Sigmoid colon (tissue), 4 donors: ENCODE data around the gene TDRD7.

Experiments
- EP300 ChIP-seq, 4 donors: sonication (generic); formaldehyde crosslinking; IDR thresholded peaks; one replicate each; pipeline ENCODE4 v1.6.1; 2017; ENCODE audit warnings: antibody characterized with exemption in 4 of 4
- POLR2A ChIP-seq, 2 donors: fragments of 450-650 bp; IDR thresholded peaks; one replicate each; pipeline ENCODE4 v1.6.1; 2016; ENCODE audit warnings: antibody characterized with exemption in 2 of 2, mild to moderate bottlenecking in 2 of 2, moderate library complexity in 2 of 2
- POLR2AphosphoS5 ChIP-seq, 4 donors: sonication (generic); formaldehyde crosslinking; IDR thresholded peaks; one replicate each; pipeline ENCODE4 v1.6.1; 2017; ENCODE audit warnings: antibody characterized with exemption in 4 of 4
- TF ChIP-seq, protein P1 (sequence below), 4 experiments: fragments of 450-650 bp in 3 of 4; fragments of 200-600 bp in 1 of 4; IDR thresholded peaks; one replicate each; pipeline ENCODE4 v1.5.1; 2016 to 2019; ENCODE audit warnings: antibody characterized with exemption in 4 of 4, mild to moderate bottlenecking in 3 of 4, moderate library complexity in 2 of 4

DNA sequence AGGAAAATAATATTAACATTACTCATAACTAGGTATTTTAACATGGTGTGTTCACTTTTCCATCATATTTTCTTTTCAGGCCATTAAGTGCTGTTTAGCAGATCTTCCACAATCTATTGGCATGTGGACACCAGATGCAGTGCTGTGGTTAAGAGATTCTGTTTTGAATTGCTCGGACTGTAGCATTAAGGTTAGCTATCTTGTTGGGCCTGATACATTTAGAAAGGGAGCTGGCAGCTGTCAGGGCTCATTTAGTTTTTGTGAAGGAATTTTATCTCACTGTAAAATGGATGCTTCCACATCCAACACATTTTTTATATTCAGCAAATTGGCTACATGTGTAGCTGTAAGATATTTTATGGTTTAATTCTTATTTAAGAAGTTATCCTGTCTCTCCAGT is 68.9 kb downstream of the TDRD7 start:
- TF ChIP-seq, protein P1, sequence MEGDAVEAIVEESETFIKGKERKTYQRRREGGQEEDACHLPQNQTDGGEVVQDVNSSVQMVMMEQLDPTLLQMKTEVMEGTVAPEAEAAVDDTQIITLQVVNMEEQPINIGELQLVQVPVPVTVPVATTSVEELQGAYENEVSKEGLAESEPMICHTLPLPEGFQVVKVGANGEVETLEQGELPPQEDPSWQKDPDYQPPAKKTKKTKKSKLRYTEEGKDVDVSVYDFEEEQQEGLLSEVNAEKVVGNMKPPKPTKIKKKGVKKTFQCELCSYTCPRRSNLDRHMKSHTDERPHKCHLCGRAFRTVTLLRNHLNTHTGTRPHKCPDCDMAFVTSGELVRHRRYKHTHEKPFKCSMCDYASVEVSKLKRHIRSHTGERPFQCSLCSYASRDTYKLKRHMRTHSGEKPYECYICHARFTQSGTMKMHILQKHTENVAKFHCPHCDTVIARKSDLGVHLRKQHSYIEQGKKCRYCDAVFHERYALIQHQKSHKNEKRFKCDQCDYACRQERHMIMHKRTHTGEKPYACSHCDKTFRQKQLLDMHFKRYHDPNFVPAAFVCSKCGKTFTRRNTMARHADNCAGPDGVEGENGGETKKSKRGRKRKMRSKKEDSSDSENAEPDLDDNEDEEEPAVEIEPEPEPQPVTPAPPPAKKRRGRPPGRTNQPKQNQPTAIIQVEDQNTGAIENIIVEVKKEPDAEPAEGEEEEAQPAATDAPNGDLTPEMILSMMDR (IDR thresholded peaks at IDR 0.05) = no peak
- TF ChIP-seq POLR2A (IDR thresholded peaks at IDR 0.05) = no peak
- TF ChIP-seq EP300 (IDR thresholded peaks at IDR 0.05) = no peak
- no peak for TF ChIP-seq POLR2AphosphoS5 (IDR thresholded peaks at IDR 0.05)
